HEK293T (cell line): Measurements from ENCODE around the gene KRTAP27-1.

Source experiments
- ARNT ChIP-seq: fragments of 450-650 bp; IDR thresholded peaks from 2 replicates; pipeline ENCODE4 v1.6.1; 2017; ENCODE audit warnings: mild to moderate bottlenecking
- ELF4 ChIP-seq: fragments of 450-650 bp; IDR thresholded peaks from 2 replicates; pipeline ENCODE4 v1.6.1; 2017; ENCODE audit warnings: antibody characterized with exemption
- FOXK2 ChIP-seq: fragments of 450-650 bp; IDR thresholded peaks from 2 replicates; pipeline ENCODE4 v1.6.1; 2016; ENCODE audit warnings: mild to moderate bottlenecking
- FOXM1 ChIP-seq: fragments of 450-650 bp; IDR thresholded peaks from 2 replicates; pipeline ENCODE4 v1.6.1; 2017; ENCODE audit warnings: mild to moderate bottlenecking, borderline replicate concordance
- HDGF ChIP-seq: fragments of 450-650 bp; IDR thresholded peaks from 2 replicates; pipeline ENCODE4 v1.6.1; 2017; ENCODE audit warnings: antibody characterized with exemption, borderline replicate concordance
- LEF1 ChIP-seq: fragments of 450-650 bp; IDR thresholded peaks from 2 replicates; pipeline ENCODE4 v1.6.1; 2017; ENCODE audit warnings: mild to moderate bottlenecking, borderline replicate concordance
- SP1 ChIP-seq: fragments of 450-650 bp; IDR thresholded peaks from 2 replicates; pipeline ENCODE4 v1.6.1; 2017

GRCh38 chr21:30329203-30329875 is 8.2 kb downstream of the KRTAP27-1 start:
- TF ChIP-seq LEF1 = no peak
- no peak for TF ChIP-seq FOXK2
- TF ChIP-seq SP1 = no peak
- TF ChIP-seq HDGF = no peak
- no peak for TF ChIP-seq ELF4
- TF ChIP-seq ARNT = no peak
- no peak for TF ChIP-seq FOXM1
